T-helper 1 cell (primary cell): ENCODE data around the gene ITGB3BP.
"Not testable (repeated sequence)": the region's sequence is repeated elsewhere in the genome, so short reads cannot be mapped to it uniquely, and the experiment has no call there.

ENCODE experiments used
- DNase-seq, 5 donors: peaks; one replicate each; pipeline ENCODE4 v3.0.0-alpha.2; 2012 to 2020
- total RNA-seq, 4 donors: gene quantifications; one replicate each; lab custom pipeline; 2026; lab: John Stamatoyannopoulos, UW

ITGB3BP gene, protein sequence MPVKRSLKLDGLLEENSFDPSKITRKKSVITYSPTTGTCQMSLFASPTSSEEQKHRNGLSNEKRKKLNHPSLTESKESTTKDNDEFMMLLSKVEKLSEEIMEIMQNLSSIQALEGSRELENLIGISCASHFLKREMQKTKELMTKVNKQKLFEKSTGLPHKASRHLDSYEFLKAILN
- total RNA-seq: 4.0 to 21.1 (median 10.3) reads per million in 4 donors

DNA sequence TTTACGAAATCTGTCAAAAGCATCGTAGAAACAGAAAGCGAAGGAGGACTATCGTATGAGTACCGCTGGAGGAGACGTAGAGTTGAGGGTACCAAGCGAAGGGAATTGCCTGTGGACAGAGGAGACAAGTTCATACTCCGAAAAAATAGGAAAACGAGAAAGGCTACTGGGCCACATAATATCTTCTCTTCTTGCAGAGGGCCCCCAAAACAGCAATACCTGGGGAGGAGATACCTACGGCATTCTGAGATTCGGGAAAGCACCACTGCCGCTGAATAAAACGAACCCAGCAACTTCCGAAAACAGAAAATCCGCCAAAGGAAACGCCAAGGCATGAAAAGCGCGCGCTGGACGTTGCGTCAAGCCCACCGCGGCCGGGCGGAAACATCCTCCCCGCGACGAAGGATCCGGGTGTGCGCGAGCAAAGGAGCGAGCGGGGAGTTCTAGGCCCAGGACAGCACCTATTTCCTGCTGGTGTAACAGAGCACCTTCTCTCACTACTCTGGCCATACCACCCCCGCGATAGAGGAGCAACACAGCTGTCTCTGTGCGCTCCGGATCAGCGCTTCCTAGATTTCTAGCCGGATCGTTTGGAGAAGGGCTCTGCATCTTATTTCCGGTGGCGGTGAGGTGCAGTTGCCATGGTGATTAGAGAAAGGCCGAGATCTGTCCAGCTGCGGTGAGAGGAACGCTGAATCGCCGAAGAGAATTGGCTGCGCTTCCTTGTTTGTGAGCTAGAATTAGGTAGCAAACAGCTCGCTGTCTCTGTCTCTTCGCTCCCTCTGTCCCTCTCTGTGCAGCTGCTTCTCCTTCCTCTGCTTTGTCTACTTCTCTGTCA, at the start of gene ITGB3BP, which contains the start of gene EFCAB7:
TSS of gene ITGB3BP (minus strand) at position 335 of the 838 bp plus-strand sequence. CDS start at position 243, 92 bp downstream.
TSS of gene EFCAB7 (plus strand) at position 635 of the 838 bp plus-strand sequence. CDS start 2,048 bp downstream, outside the sequence.
- peak; percentile 47 to 89 (median 66) for DNase-seq

GRCh38 chr1:63572686-63573085, 49.7 kb upstream of the ITGB3BP start:
- not testable (repeated sequence) for DNase-seq

- no peak for DNase-seq
Observed at GRCh38 chr1:63569640-63570316, 46.8 kb upstream of the ITGB3BP start.

DNA sequence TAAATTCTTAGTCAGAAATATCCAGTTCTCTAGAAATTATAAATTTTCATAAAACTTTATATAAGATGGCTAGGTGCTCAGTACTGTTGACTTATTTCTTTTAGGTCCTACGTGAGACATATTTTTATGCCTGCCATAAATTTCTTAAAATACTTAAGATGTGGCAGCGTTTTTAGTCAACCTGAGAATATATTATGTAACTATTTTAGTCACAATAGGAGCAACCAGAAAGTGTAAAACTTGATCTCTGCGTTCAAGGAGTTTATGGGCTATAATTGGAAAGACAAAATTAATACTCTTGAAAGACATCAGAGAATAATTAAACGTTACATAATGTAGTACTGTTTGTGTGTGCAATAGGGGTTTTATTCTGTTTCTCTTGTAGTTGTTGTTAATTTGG, 46.0 kb upstream of the ITGB3BP start:
- no peak for DNase-seq

- DNase-seq: no peak
Observed at GRCh38 chr1:63563745-63564144, 40.7 kb upstream of the ITGB3BP start.

DNA sequence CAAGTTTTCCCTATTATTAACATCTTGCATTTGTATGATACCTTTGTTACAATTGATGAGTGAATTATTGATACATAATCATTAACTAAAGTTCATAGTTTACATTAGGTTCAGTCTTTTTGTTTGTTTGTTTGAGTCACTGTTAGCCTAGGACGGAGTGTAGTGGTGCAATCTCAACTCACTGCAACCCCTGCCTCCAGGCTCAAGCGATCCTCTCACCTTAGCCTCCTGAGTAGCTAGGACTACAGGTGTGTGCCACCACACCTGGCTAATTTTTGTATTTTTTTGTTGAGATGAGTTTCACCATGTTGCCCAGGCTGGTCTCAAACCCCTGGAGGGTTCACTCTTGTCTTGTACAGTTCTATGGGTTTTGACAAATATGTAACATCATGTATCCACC, 36.3 kb upstream of the ITGB3BP start:
- no peak for DNase-seq

GRCh38 chr1:63557365-63557987, 34.5 kb upstream of the ITGB3BP start:
- peak in 1 of 5 donors; percentile 6 for DNase-seq

DNA sequence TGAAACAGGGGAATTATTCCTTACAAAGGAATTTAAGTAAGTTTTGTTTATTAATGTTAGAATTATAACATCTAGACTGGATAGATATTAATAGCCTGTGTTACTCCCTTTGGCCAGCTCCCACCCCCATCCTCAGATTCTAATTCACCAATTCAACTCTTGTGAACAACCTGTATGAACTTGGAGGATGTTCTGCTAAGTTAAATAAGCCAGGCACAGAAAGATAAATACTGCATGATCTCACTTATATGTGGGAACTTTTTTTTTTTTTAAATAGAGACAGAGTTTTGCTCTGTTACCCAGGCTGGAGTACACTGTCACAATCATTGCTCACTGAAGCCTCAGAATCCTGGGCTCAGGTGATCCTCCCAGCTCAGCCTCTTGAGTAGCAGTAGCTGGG, 32.5 kb upstream of the ITGB3BP start:
- no peak for DNase-seq

DNA sequence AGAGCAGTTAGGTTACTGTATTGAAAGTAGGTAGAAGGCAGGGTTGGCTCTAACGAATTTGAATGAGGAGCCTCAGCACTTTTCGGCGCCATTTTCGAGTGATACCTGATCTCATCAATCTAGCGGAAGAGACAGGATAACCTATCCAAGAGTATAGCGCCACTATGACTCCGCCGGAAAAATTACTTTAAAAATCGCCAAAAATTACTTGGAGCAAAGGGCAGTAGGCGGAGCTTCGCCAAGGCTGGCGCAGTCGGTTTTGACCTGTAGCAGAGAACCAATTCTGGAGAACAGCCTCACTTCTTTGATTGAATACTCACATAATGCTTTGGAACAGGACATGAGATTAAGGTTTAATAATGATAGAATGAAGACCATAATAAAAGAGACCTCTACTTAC, 25.9 kb upstream of the ITGB3BP start:
- no peak for DNase-seq

GRCh38 chr1:63548303-63548702, 25.3 kb upstream of the ITGB3BP start:
- DNase-seq: no peak

DNA sequence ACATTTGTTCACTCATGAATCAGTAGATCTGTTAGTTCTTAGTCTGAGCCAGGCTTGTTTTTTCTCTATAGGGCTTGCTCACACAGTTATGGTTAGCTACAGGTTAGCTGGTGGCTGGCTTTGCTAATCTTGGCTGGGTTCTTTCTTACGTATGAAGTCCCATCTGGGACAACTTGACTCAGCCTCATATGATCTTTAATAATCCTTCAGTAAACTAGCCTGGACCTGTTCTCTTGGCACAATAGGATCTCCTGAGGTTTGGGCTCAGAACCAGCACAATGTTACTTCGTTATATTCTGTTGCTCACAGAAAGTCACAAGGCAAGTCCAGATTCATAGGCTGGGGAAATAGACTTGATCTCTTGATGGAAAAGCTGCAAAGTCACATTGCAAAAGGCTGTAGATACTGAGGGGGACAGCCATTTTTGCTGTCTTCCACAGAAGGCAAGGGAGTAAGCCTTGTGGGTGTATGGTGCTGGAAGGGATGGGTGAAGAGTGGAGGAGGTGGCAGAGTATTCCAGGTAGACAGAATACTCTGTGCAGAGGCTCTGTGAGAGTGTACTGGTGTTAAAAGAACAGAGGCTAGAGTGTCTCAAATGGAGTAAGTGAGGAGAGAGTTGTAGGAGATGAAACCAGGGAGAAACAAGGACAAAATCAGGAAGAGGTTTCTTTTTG, 24.7 kb upstream of the ITGB3BP start:
- DNase-seq: no peak

DNA sequence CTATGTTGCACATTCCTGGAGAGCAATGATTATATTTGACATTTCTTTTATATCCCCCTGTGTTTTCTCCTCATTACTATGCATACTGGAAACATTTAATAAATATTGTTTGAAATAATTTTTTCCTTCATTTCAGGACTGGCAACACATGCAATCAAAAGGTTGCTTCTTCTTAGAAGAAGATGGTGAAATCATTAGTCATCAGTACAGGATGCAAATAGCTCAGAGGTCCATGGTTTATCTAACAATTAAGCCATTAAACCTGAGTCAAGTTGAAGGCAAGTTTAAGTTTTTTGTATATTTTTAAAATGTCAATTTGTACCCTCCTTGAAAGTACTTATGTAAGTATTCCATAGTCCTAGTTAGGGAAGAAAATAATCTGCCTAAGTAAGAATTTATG, 22.8 kb upstream of the ITGB3BP start:
- DNase-seq: no peak

GRCh38 chr1:63537940-63538339, 14.9 kb upstream of the ITGB3BP start:
- DNase-seq: no peak

GRCh38 chr1:63537006-63537405, 14.0 kb upstream of the ITGB3BP start:
- DNase-seq: no peak

- no peak for DNase-seq
Observed at GRCh38 chr1:63534406-63534805, 11.4 kb upstream of the ITGB3BP start.

GRCh38 chr1:63533931-63534330, 10.9 kb upstream of the ITGB3BP start:
- DNase-seq: no peak

GRCh38 chr1:63532727-63533126, 9.7 kb upstream of the ITGB3BP start:
- DNase-seq: no peak

DNA sequence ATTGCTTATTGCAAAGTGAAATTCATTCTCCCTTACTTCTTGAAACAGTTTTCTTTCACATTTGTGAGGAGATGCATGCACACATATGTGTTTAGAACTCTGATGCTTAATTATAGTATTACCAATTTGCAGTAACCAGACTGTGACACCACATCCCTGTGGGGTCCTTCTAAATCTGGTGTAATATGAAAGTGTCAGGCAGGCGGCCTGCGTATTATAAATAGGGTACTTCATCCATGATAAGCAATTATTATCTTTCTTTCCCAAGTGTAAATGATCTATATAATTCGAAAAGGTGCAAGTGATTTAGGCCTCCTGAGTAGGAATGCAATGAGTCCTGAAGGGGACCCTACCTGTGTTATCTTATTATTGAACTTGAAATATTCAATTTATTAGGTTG, 1.2 kb upstream of the ITGB3BP start:
- no peak for DNase-seq

GRCh38 chr1:63523738-63524137, 713 bp upstream of the ITGB3BP start:
- DNase-seq: no peak

DNA sequence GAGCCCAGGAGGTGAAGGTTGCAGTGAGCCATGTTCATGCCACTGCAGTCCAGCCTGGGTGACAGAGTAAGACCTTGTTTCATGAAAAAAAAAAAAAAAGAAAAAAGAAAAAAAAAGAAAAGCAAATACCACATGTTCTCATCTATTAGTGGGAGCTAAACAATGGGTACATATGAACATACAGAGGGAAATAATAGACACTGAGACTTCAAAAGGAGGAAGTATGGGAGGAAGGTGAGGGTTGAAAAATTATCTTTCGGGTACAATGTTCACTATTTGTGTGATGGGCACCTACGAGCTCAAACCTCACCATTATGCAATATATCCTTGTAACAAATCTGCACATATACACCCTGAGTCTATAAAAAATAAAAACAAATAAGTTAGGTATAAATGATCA, 6.4 kb downstream of the ITGB3BP start:
- no peak for DNase-seq

DNA sequence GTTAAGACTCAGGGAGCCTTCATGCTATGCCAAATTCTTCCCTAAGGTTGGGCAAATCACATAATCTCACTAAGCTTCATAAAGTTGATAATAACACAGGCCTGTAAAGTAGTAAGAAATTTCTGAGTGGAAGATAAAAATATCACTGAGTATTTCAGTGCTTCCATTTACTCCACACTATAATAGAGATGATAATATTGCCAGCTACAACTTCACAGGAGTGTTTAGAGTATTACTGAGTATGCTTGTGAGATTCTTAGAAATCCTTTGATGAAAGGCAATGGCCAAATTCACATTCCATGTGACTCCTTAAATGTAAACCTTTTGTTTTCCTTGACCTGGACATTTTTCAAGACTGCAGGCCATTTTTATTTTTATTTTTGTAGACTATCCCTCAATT, 10.4 kb downstream of the ITGB3BP start:
- DNase-seq: no peak

DNA sequence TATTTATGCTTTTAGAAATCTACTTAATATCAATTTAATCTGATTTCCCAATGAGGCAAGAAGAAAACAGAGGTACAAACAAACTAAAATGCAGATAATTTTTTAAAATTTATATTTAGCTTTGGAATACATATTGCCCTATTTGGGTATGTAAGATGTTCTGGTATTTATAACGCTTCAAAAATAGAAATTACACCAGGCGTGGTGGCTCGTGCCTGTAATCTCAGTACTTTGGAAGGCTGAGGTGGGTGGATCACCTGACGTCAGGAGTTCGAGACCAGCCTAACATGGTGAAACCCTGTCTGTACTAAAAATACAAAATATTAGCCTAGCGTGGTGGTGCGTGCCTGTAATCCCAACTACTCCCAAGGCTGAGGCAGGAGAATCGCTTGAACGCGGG, 13.3 kb downstream of the ITGB3BP start:
- no peak for DNase-seq

DNA sequence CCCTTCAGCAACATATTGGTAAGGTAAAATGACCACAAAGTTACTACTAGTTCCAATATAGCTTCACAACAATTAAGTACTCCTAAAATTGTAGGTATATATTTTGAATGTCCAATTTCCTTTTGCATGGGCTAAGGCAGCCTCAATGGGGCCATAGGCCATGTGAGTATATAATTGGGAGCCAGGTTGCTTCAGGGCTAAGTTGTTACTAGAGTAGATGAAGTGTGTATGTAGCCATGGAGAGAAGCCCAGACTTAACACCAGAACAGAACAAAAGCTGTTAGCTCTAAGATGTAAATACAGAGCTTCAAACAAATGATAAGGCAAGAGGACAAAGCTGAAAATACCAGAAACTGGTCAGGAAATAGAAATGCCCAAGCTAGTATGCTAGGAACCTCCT, 16.2 kb downstream of the ITGB3BP start:
- DNase-seq: no peak
